ENCODE data around the gene CDH12.

CDH12 gene

DNA sequence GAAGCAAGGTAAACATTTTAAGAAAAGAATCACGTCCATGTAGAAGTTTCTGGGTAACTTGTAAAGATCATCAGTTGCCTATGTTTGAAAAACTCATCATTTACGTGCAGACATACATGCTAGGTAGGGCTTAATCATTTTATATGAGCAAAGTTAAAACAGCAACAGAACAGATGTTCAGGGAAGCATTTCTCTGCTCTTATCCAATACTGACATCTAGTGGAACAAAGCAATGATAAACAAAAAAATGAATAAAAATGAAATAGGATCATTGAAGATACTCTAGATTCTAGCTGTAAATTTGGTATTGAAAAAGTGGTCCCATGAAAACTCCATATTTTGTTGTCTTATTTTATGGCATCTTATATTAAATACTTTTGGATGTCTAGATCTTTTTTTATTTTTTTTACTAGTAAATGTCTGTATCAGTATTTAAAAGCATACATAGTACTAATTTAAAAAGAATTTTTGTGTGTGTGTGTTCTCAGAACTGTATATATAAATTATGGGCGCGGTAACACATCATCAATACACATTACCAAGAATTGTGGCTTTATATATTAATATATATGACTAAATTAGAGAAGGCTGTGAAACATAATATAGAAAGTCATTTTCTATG is 1050.2 kb downstream of the CDH12 start:
- TF ChIP-seq GATA3 (IDR thresholded peaks at IDR 0.05; ENCODE audit: low read depth, low read length) (no peak), GATA2 (IDR thresholded peaks at IDR 0.05; ENCODE audit: low read depth, low read length) (no peak)

DNA sequence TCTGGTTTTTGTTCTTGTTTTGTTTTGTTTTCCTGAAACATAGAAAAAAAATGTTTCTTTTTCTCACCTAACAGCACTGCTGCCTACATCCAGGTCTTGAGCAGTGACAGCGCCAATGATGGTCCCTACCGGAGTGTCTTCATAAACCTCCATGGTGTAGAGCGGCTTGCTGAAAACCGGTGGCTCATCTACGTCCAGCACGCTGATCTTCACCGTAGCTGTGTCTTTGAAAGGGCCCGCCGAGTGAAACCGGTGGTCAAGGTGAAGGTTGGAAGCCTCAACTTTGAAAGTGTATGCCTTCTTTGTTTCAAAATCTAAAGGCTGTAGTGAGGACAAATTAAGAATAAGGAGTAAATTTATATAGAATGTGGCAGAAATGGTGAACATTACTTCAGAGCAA is 1051.0 kb downstream of the CDH12 start:
- no peak for TF ChIP-seq GATA2 (IDR thresholded peaks at IDR 0.05; ENCODE audit: low read depth, low read length)
- TF ChIP-seq GATA3 (IDR thresholded peaks at IDR 0.05; ENCODE audit: low read depth, low read length): no peak

- no peak for TF ChIP-seq GATA2 (IDR thresholded peaks at IDR 0.05; ENCODE audit: low read depth, low read length)
- no peak for TF ChIP-seq GATA3 (IDR thresholded peaks at IDR 0.05; ENCODE audit: low read depth, low read length)
These were observed 1060.4 kb downstream of the CDH12 start for GRCh38 chr5:21792748-21793147.

DNA sequence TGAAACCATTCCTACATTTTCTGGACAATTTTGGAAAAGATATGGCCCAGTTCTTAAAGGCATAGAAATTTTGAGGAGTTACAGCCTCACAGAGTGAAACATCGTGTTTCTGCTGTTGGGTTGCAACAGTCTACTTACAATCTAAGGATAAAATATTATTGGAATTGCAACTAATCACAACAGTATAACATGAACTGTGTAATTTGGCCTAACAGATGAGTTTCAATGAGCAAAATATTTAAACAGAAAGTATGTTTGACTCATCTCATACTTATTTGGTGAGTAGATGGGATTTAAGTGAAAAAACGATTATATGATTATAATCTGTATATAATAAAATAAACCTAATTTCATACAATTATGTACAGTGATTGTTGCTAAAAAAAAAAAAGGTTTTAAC is 1061.8 kb downstream of the CDH12 start:
- TF ChIP-seq GATA2 (IDR thresholded peaks at IDR 0.05; ENCODE audit: low read depth, low read length) (no peak), GATA3 (IDR thresholded peaks at IDR 0.05; ENCODE audit: low read depth, low read length) (no peak)

- TF ChIP-seq GATA2 (IDR thresholded peaks at IDR 0.05; ENCODE audit: low read depth, low read length) (no peak), GATA3 (IDR thresholded peaks at IDR 0.05; ENCODE audit: low read depth, low read length) (no peak)
These were observed 1068.7 kb downstream of the CDH12 start for GRCh38 chr5:21784487-21784886.

GRCh38 chr5:21783074-21783679 is 1070.0 kb downstream of the CDH12 start:
- TF ChIP-seq GATA2 (IDR thresholded peaks at IDR 0.05; ENCODE audit: low read depth, low read length): no peak
- no peak for TF ChIP-seq GATA3 (IDR thresholded peaks at IDR 0.05; ENCODE audit: low read depth, low read length)

- TF ChIP-seq GATA3 (IDR thresholded peaks at IDR 0.05; ENCODE audit: low read depth, low read length) (no peak), GATA2 (IDR thresholded peaks at IDR 0.05; ENCODE audit: low read depth, low read length) (no peak)
These were observed 1076.7 kb downstream of the CDH12 start for GRCh38 chr5:21776466-21776865.

DNA sequence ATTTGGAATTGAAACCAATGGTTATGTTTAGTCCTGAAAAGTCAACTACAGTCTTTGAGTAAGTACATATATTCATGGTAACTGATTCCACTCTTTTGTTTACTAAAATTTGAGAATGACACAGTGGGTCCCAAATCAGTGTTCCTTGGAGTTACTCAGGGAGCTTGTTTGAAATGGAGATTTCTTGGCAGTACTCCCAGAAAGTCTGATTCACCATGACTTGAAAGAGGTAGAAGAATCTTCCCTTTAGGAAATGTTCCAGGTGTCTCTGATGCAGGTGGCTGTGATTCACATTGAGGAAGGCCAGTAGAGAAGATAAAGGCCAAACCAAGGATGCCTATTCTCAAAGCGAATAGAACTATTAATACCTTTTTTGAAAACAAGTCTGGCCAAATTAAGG is 1078.3 kb downstream of the CDH12 start:
- no peak for TF ChIP-seq GATA2 (IDR thresholded peaks at IDR 0.05; ENCODE audit: low read depth, low read length)
- no peak for TF ChIP-seq GATA3 (IDR thresholded peaks at IDR 0.05; ENCODE audit: low read depth, low read length)

DNA sequence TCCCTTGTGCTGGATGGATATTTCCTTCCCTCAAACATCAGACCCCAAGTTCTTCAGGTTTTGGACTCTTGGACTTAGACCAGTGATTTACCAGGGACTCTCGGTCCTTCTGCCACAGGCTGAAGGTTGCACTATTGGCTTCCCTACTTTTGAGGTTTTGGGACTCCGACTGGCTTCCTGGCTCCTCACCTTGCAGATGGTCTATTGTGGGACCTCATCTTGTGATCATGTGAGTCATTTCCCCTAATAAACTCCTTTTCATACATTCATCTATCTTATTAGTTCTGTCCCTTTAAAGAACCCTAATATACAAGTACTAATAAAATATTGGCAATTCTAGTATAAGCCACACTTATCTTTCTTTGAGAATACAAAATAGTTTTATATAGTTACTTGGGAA is 1078.9 kb downstream of the CDH12 start:
- TF ChIP-seq GATA2 (IDR thresholded peaks at IDR 0.05; ENCODE audit: low read depth, low read length): no peak
- TF ChIP-seq GATA3 (IDR thresholded peaks at IDR 0.05; ENCODE audit: low read depth, low read length): no peak

DNA sequence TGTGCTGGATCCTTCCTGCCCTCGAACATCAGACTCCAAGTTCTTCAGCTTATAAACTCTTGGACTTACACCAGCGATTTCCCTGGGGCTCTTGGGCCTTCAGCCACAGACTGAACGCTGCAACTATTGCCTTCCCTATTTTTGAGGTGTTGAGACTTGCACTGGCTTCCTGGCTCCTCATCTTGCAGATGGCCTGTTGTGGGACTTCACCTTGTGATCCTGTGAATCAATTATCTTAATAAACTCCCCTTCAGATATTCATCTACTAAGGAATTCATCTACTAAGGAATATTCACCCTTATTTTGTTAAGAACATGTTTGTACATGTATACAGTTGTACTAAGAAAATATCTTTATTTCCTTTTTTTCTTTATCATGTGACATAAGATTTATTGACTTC is 1079.7 kb downstream of the CDH12 start:
- TF ChIP-seq GATA3 (IDR thresholded peaks at IDR 0.05; ENCODE audit: low read depth, low read length): no peak
- TF ChIP-seq GATA2 (IDR thresholded peaks at IDR 0.05; ENCODE audit: low read depth, low read length): no peak

DNA sequence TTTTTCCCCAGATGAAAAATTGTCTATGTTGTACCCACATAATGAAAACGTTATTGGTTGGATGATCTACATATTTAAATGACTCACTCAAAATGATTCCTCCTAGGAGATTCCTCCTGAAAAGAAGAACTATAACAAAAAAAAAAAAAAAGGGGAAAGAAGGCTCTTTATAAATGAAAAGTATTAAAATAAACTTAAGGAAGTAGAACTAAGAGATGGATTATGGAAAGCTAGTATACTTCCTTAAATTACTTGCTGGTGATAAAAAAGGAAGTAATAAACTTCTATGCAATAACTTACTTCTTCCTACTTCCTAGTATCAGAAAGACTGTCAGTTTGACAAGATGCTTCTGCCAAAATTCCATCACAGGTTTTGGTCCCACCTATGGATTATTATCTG is 1087.7 kb downstream of the CDH12 start:
- TF ChIP-seq GATA3 (IDR thresholded peaks at IDR 0.05; ENCODE audit: low read depth, low read length): no peak
- no peak for TF ChIP-seq GATA2 (IDR thresholded peaks at IDR 0.05; ENCODE audit: low read depth, low read length)

DNA sequence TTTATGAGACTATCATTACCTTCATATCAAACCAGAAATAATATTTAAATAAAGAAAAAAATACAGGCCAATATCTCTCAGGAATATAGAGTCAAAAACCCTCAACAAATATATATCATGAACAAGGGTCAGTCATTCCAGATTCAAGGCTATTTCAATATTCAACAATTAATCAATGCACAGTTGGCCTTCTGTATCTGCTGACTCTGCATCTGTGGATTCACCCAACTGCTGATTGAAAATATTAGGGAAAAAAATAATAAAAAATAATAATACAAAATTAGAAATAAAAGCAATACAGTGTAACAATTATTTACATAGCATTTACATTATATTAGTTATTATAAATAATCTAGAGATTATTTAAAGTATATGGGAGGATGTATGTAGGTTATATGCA is 1114.0 kb downstream of the CDH12 start:
- TF ChIP-seq GATA3 (IDR thresholded peaks at IDR 0.05; ENCODE audit: low read depth, low read length) (no peak), GATA2 (IDR thresholded peaks at IDR 0.05; ENCODE audit: low read depth, low read length) (no peak)

DNA sequence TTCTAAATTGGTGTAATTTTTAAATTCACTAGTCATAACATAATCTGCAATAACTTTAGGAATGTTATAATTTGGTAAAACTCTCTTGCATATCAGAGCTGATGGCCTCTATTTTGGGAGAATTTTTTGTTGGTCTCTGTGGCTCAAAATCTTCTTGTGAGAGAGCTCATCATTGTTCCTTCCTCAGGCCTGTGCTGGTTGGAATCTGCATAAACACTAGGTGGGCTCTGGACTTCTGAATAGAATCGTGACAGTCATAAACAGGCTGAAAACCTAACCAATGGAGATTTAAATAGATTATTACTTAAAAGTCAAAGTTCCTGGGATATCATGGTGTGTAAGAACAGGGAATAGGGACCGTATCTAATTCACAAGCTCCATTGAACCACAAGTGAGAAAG is 1129.6 kb downstream of the CDH12 start:
- TF ChIP-seq GATA3 (IDR thresholded peaks at IDR 0.05; ENCODE audit: low read depth, low read length): no peak
- TF ChIP-seq GATA2 (IDR thresholded peaks at IDR 0.05; ENCODE audit: low read depth, low read length): no peak

DNA sequence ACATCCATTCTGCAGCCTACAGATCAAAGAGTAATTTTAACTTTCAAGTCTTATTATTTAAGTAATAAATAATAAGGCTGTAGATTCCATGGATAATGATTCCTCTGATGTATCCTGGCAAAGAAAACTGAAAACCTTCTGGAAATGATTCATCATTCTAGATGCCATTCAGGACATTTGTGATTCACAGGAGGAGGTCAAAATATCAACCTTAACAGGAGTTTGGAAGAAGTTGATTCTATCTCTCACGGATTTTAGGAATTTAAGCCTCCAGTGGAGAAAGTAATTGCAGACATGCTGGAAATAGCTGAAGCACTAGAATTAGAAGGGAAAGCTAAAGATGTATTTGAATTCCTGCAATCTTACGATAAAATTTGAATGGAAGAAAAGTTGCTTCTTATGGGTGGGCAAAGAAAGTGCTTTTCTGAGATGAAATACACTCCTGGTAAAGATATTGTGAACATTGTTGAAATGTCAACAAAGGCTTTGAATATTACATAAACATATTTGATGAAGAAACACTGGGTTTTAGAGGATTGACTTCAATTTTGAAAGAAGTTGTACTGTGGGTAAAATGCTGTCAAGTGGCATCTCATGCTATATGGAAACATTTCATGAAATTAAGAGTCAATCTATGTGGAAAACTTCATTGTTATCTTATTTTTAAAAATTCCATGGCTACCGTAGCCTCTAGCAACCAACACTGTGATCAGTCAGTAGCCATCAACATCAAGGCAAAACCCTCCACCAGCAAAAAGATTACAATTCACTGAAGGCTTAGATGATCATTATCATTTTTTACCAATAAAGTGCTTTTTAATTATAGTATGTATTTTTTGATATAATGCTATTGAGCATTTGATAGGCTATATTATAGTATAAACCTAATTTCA is 1141.0 kb downstream of the CDH12 start:
- TF ChIP-seq GATA3 (IDR thresholded peaks at IDR 0.05; ENCODE audit: low read depth, low read length) (no peak), GATA2 (IDR thresholded peaks at IDR 0.05; ENCODE audit: low read depth, low read length) (no peak)

GRCh38 chr5:21709770-21710169 is 1143.4 kb downstream of the CDH12 start:
- TF ChIP-seq GATA2 (IDR thresholded peaks at IDR 0.05; ENCODE audit: low read depth, low read length) (no peak), GATA3 (IDR thresholded peaks at IDR 0.05; ENCODE audit: low read depth, low read length) (no peak)

Data from SH-SY5Y (cell line).